ENCODE results near the gene MED13.

GRCh38 chr17:61897548-61898180, 167.4 kb downstream of the MED13 start:
- TF ChIP-seq PKNOX1 (IDR thresholded peaks at IDR 0.05) (no peak), ELF4 (IDR thresholded peaks at IDR 0.05) (no peak), FOXA1 (IDR thresholded peaks at IDR 0.05) (no peak), ZNF384 (IDR thresholded peaks at IDR 0.05) (no peak), FOXM1 (IDR thresholded peaks at IDR 0.05; ENCODE audit: borderline replicate concordance) (no peak), HDGF (IDR thresholded peaks at IDR 0.05; ENCODE audit: borderline replicate concordance) (no peak), FOXK2 (IDR thresholded peaks at IDR 0.05) (no peak), LEF1 (IDR thresholded peaks at IDR 0.05; ENCODE audit: borderline replicate concordance) (no peak)

Data from HEK293T (cell line).